ENCODE data around the gene LARGE1. TPM values are rescaled to one million over a fixed set of nuclear protein-coding genes. Genes with fewer than 3 reads are reported as not detected.

Gene LARGE1
- total RNA-seq, 2 experiments from 2014 or later = 0.69 to 1.1 TPM

DNA sequence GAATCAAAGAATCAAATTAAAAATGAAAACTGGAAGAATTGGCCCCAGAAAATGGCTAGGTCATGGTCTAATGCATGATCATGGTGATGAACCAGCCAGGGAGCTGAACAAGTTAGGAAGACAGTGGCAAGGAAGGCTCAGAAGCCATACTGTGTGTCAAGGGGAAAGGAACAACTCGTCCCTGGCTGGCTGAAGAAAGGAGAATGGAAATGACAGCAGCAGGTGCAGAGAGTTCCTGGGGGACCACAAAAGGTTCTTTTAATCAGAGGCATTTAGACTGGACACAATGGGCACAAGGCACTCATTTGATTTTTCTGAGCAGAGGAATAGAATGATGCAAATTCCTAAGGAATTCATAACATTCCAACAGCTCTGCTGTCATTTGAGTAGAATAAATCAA is 209.9 kb downstream of the LARGE1 start:
- Mint-ChIP-seq H3K36me3 (ENCODE audit: low read depth) (peaks cover 2% of the 10 kb centered on the region), H3K4me3 (no peak overlapping the region), H3K4me1 (ENCODE audit: low read depth) (no peaks in the 10 kb centered on the region), H3K9me3 (peaks cover 14% of the 10 kb centered on the region), H3K27me3 (ENCODE audit: low read depth) (no peaks in the 10 kb centered on the region), H3K27ac (no peak overlapping the region)
- no peak for DNase-seq
- intact Hi-C loops (cut with micrococcal nuclease) = no loop called here
- CTCF ChIA-PET = no interaction called here

DNA sequence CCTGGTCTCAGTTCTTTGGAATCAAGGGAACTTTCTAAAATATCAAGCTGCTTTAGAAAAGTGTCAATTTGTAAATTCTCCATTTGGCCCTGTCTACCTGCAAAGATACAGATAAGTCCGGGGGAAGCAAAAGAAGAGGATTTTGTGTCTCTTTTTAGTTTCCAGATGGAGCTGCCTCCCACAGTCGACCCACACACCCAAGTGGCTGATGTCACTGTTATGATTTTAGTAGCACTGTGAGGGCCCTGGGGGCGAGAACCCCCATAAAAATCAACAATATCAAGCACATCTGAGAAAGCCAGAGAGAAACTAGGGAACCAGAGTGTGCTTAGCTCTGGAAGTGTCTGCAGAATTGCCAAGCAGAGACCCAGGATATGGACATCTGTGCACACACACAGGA is 212.7 kb downstream of the LARGE1 start:
- no peak for DNase-seq
- CTCF ChIA-PET = no interaction called here
- Mint-ChIP-seq H3K36me3 (ENCODE audit: low read depth) (peaks cover 2% of the 10 kb centered on the region), H3K4me1 (ENCODE audit: low read depth) (no peaks in the 10 kb centered on the region), H3K27me3 (ENCODE audit: low read depth) (no peaks in the 10 kb centered on the region), H3K4me3 (no peak overlapping the region), H3K9me3 (peaks cover 12% of the 10 kb centered on the region), H3K27ac (no peak overlapping the region)
- intact Hi-C loops (cut with micrococcal nuclease) = no loop called here

DNA sequence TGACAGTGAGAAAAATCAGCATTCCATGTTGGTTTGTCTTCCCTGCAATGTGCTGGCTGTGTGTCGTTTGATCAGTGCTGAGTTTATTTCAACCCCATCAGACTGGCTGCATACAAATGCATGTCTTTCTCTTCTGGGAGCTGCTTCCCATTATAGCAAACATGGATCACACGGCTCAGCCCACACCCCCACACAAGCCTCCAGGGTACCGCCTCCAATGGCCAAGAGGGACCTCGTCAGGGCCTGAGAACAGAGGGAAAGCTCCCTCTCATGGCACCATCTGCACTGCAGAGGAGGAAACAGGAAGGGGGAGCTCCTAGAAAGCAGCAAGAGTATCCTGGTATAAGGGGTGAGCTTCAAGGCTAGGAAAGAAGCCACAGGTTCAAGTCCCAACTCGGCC is 214.2 kb downstream of the LARGE1 start:
- H3K9me3 Mint-ChIP-seq = peaks cover 10% of the 10 kb centered on the region
- no peaks in the 10 kb centered on the region for H3K27me3 Mint-ChIP-seq (ENCODE audit: low read depth)
- DNase-seq = no peak
- CTCF ChIA-PET = no interaction called here
- H3K4me1 Mint-ChIP-seq (ENCODE audit: low read depth) = no peaks in the 10 kb centered on the region
- H3K36me3 Mint-ChIP-seq (ENCODE audit: low read depth) = no peaks in the 10 kb centered on the region
- no peak overlapping the region for H3K27ac Mint-ChIP-seq
- intact Hi-C loops (cut with micrococcal nuclease) = no loop called here
- no peak overlapping the region for H3K4me3 Mint-ChIP-seq

DNA sequence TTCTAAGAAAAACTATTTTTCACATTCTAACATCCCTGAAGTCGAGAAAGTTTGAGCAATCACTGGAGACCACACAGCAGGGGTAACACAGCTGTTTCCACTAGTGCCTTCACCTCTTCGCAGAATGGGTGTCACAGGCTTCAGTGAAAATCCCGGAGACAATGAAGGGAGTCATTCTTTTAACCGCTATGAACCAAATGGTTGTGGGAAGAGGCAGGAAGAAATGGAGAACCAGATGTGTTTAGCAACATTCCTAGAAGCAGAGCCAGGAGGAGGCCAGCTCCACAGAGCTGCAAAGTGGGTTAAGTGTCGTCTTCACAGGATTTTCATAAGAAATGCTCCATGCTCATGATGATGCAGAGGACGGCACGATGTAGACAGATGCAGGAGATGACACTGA is 221.1 kb downstream of the LARGE1 start:
- H3K4me1 Mint-ChIP-seq (ENCODE audit: low read depth) = no peaks in the 10 kb centered on the region
- DNase-seq = no peak
- H3K36me3 Mint-ChIP-seq (ENCODE audit: low read depth) = no peaks in the 10 kb centered on the region
- no peak overlapping the region for H3K4me3 Mint-ChIP-seq
- CTCF ChIA-PET = no interaction called here
- no peaks in the 10 kb centered on the region for H3K27me3 Mint-ChIP-seq (ENCODE audit: low read depth)
- no peak overlapping the region for H3K27ac Mint-ChIP-seq
- intact Hi-C loops (cut with micrococcal nuclease) = no loop called here
- peaks cover 8% of the 10 kb centered on the region for H3K9me3 Mint-ChIP-seq

DNA sequence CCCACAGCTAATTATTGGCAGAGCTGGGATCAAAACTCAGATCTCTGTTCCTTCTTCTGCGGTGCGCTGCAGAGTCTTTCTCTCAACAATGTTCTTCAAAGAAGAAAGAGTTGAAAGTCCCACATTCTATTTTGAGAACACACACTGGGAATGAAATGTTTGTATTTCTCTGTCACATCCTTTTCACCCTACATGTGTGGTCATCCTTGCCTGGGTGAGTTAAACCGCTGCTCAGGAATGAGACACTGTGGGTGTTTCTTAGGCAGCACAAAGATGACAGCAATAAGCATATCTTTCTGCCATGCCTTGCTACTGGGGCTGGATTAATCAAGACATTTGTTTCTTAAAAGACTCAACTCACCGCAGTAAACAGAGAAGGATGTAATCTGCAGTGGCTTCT is 222.6 kb downstream of the LARGE1 start:
- no peak overlapping the region for H3K27ac Mint-ChIP-seq
- no peaks in the 10 kb centered on the region for H3K36me3 Mint-ChIP-seq (ENCODE audit: low read depth)
- H3K4me3 Mint-ChIP-seq = no peak overlapping the region
- peaks cover 7% of the 10 kb centered on the region for H3K9me3 Mint-ChIP-seq
- CTCF ChIA-PET = no interaction called here
- H3K4me1 Mint-ChIP-seq (ENCODE audit: low read depth) = no peaks in the 10 kb centered on the region
- no peak for DNase-seq
- intact Hi-C loops (cut with micrococcal nuclease) = no loop called here
- no peaks in the 10 kb centered on the region for H3K27me3 Mint-ChIP-seq (ENCODE audit: low read depth)

DNA sequence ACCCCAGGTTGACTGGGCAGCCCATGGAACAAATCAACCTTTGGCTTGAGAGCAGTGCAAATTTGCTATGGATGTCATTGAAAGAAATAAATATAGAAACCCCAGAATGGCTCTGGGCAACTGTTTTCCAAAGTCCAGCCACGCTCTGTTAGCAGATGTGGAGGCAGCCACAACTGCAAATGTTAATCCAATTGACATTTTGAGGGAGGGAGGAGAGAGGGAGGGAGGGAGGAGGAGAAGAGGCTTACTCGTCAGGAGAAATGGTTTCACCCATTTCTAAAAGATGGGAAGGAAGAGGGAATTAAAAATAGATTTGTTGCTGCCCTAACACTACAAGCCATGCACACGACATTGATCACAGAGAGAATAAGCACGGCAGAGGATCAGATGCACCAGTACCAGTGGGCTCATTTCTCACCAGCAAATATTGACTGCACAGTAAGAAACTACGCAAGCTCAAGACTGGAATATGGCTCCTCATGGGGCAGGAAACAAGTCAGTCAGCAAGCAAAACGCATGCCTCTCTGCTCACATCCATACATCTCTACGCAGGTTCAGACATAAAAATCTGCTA is 229.1 kb downstream of the LARGE1 start:
- CTCF ChIA-PET = no interaction called here
- H3K27me3 Mint-ChIP-seq (ENCODE audit: low read depth) = no peaks in the 10 kb centered on the region
- intact Hi-C loops (cut with micrococcal nuclease) = no loop called here
- no peaks in the 10 kb centered on the region for H3K36me3 Mint-ChIP-seq (ENCODE audit: low read depth)
- peaks cover 11% of the 10 kb centered on the region for H3K9me3 Mint-ChIP-seq
- H3K27ac Mint-ChIP-seq = no peak overlapping the region
- H3K4me3 Mint-ChIP-seq = no peak overlapping the region
- no peaks in the 10 kb centered on the region for H3K4me1 Mint-ChIP-seq (ENCODE audit: low read depth)
- DNase-seq = no peak

DNA sequence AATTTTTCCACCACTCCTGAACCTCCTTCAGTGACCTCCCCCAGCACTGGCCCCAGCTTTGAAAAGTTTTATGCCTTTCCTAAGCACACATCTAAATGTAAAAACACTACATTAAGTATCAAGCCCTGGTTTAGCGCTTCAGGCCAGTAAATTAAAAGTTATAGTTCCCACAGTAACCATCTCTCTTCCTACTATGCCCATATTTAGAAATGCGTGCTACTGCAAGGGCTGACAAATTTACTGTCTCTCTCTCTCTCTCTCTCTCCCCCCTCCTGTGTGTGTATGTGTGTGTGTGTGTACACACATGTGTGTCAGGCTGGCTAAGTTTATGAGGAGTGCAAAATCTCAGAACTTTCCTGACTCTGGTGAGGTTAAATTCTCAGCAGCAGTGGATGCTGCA is 231.4 kb downstream of the LARGE1 start:
- Mint-ChIP-seq H3K36me3 (ENCODE audit: low read depth) (no peaks in the 10 kb centered on the region), H3K4me3 (no peak overlapping the region), H3K27me3 (ENCODE audit: low read depth) (peaks cover 4% of the 10 kb centered on the region), H3K27ac (no peak overlapping the region), H3K4me1 (ENCODE audit: low read depth) (no peaks in the 10 kb centered on the region), H3K9me3 (peaks cover 11% of the 10 kb centered on the region)
- CTCF ChIA-PET = no interaction called here
- intact Hi-C loops (cut with micrococcal nuclease) = no loop called here
- DNase-seq = no peak

DNA sequence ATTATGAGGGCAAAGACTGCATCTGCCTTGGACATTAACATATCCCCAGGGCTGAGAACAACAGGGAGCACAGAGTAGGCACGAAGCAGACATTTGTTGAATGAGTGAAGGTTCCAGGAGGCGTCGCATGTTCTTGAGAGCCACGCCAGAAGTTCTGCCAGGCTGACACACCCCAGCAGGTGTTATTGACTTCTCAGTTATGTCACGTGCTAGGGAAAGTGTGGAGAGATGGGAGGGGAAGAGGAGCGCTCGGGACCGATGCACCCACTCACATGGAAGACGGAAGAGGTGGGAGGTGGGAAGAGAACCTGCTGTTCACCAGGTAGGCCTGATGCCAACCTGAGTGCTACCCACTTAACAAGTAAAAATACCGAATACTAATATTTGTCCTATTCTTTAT is 232.8 kb downstream of the LARGE1 start:
- no peak overlapping the region for H3K27ac Mint-ChIP-seq
- peaks cover 6% of the 10 kb centered on the region for H3K9me3 Mint-ChIP-seq
- intact Hi-C loops (cut with micrococcal nuclease) = no loop called here
- no peak overlapping the region for H3K4me3 Mint-ChIP-seq
- DNase-seq = no peak
- CTCF ChIA-PET = no interaction called here
- no peaks in the 10 kb centered on the region for H3K36me3 Mint-ChIP-seq (ENCODE audit: low read depth)
- H3K4me1 Mint-ChIP-seq (ENCODE audit: low read depth) = no peaks in the 10 kb centered on the region
- H3K27me3 Mint-ChIP-seq (ENCODE audit: low read depth) = peaks cover 4% of the 10 kb centered on the region

DNA sequence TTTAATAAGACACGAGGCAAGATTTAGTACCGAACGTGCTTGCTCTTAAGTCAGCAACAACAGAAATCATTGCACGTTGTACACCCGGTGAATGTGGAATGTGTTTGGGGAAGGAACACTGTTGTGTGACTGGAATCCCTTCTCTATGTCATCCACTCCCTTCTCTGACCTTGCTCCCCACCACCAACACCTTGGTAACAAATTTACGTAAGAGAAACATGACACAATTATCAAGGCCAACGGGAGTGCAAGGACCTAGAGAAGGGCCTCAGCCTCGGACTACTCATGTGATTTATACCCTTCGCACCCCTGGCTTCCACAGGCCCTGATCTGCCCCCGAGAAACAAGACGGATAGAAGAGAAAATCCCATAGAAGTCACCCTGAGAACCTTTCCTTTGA is 236.2 kb downstream of the LARGE1 start:
- DNase-seq = no peak
- Mint-ChIP-seq H3K27me3 (ENCODE audit: low read depth) (peaks cover 4% of the 10 kb centered on the region), H3K4me1 (ENCODE audit: low read depth) (no peaks in the 10 kb centered on the region), H3K9me3 (peaks cover 6% of the 10 kb centered on the region), H3K27ac (no peak overlapping the region), H3K36me3 (ENCODE audit: low read depth) (no peaks in the 10 kb centered on the region), H3K4me3 (no peak overlapping the region)
- CTCF ChIA-PET = no interaction called here
- intact Hi-C loops (cut with micrococcal nuclease) = no loop called here

DNA sequence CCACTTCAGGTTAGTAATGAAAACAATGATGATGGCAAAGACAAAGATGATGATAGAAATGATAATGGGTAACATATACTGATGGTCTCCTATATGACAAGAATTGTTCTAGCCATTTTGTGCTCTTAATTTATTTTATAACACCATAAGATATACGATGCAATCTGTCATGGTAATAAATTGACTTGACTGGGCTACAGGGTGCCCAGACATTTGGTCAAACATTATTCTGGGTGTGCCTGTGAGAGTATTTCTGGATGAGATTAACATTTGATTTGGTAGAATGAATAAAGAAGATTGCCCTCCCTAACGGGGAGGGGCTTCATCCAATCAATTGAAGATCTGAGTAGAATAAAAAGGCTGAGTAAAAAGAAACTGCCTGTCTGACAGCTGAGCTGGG is 237.3 kb downstream of the LARGE1 start:
- no peak for DNase-seq
- H3K4me3 Mint-ChIP-seq = no peak overlapping the region
- peaks cover 3% of the 10 kb centered on the region for H3K9me3 Mint-ChIP-seq
- H3K27me3 Mint-ChIP-seq (ENCODE audit: low read depth) = peaks cover 4% of the 10 kb centered on the region
- intact Hi-C loops (cut with micrococcal nuclease) = no loop called here
- H3K27ac Mint-ChIP-seq = no peak overlapping the region
- H3K4me1 Mint-ChIP-seq (ENCODE audit: low read depth) = no peaks in the 10 kb centered on the region
- H3K36me3 Mint-ChIP-seq (ENCODE audit: low read depth) = no peaks in the 10 kb centered on the region
- CTCF ChIA-PET = no interaction called here

DNA sequence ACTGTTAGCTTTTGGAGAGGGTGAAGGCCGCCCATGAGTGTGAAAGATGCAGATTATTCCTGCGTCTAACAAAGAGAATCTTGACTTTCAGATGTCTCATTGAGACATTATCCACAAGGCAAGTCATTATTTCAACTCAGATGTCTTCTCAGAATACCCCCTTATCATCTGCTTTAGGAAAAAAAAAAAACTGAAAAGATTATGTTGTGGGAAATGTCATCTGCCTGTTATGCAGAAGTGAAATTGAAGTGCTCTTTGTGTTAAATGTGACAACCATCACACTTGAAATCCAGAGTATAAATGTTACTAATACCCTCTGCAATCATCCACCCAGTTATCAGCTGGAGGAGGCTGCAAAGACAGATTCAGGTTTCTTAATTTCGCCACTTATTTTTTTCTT is 239.6 kb downstream of the LARGE1 start:
- CTCF ChIA-PET = no interaction called here
- Mint-ChIP-seq H3K27ac (no peak overlapping the region), H3K4me1 (ENCODE audit: low read depth) (no peaks in the 10 kb centered on the region), H3K27me3 (ENCODE audit: low read depth) (peaks cover 4% of the 10 kb centered on the region), H3K4me3 (no peak overlapping the region), H3K36me3 (ENCODE audit: low read depth) (no peaks in the 10 kb centered on the region), H3K9me3 (peaks cover 1% of the 10 kb centered on the region)
- no peak for DNase-seq
- intact Hi-C loops (cut with micrococcal nuclease) = no loop called here

DNA sequence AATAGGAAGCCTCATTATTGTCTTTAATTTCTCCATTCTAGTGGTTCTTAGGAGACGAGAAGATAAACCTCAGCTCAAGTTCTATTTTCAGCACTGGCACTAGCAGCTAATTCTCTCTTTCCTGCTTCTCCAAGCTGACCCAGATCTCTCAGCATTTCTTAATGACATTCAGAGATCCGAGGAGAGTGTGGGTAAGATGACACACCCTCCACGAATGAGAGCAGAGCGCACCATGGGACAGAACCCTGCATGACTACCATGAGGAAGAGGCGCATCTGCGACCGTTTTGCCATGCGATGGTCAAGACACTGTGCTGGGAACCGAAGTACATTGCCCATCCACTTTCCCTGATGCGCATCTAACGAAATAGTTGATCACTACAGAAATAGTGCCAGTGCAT is 241.8 kb downstream of the LARGE1 start:
- no peaks in the 10 kb centered on the region for H3K36me3 Mint-ChIP-seq (ENCODE audit: low read depth)
- CTCF ChIA-PET = no interaction called here
- H3K27ac Mint-ChIP-seq = no peak overlapping the region
- peaks cover 1% of the 10 kb centered on the region for H3K9me3 Mint-ChIP-seq
- H3K4me1 Mint-ChIP-seq (ENCODE audit: low read depth) = no peaks in the 10 kb centered on the region
- DNase-seq = no peak
- no peak overlapping the region for H3K4me3 Mint-ChIP-seq
- intact Hi-C loops (cut with micrococcal nuclease) = no loop called here
- no peaks in the 10 kb centered on the region for H3K27me3 Mint-ChIP-seq (ENCODE audit: low read depth)

DNA sequence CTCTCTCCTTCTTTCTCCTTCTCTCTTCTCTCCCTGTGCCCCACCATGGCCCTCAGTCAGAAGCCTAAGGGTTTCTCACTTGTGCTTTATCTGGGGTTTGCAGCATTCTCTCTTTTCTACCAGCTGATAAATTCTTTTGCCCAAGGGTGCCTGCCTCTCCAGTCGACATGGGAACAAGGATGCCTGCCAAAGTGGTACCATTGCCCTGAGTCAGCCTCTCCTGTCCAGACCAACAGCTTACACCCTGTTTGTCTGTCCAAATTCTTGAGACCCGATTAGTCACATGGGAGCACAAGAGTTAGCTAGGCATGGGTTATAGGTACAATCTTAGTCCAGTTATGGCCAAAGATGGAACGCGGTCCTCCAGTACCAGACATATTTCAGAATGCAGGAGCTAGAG is 242.7 kb downstream of the LARGE1 start:
- H3K9me3 Mint-ChIP-seq = no peaks in the 10 kb centered on the region
- no peak overlapping the region for H3K27ac Mint-ChIP-seq
- H3K4me1 Mint-ChIP-seq (ENCODE audit: low read depth) = no peaks in the 10 kb centered on the region
- DNase-seq = no peak
- CTCF ChIA-PET = no interaction called here
- no peak overlapping the region for H3K4me3 Mint-ChIP-seq
- no peaks in the 10 kb centered on the region for H3K36me3 Mint-ChIP-seq (ENCODE audit: low read depth)
- no peaks in the 10 kb centered on the region for H3K27me3 Mint-ChIP-seq (ENCODE audit: low read depth)
- intact Hi-C loops (cut with micrococcal nuclease) = no loop called here

DNA sequence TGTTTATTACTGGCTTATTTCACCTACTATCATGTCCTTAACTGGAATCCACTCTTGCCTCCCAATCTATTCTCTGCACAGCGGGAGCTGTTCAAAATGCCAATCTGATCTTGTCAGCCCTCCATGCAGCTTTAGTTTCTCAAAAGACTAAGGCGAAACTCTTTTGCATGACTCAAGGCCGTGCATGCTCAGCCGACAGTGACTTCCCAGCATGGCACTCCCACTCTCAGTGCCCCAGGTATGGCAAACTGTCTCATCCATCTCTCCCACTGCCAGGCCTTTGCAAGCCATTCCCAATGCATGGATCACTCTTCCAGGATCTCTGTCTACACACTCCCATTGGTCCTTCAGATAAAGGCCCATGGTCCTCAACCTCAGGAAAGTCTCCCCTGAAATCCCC is 245.9 kb downstream of the LARGE1 start:
- Mint-ChIP-seq H3K4me3 (no peak overlapping the region), H3K9me3 (no peaks in the 10 kb centered on the region), H3K36me3 (ENCODE audit: low read depth) (no peaks in the 10 kb centered on the region), H3K27ac (no peak overlapping the region), H3K27me3 (ENCODE audit: low read depth) (peaks cover 2% of the 10 kb centered on the region), H3K4me1 (ENCODE audit: low read depth) (no peaks in the 10 kb centered on the region)
- intact Hi-C loops (cut with micrococcal nuclease) = no loop called here
- CTCF ChIA-PET = no interaction called here
- no peak for DNase-seq
